ENCODE measurements around the gene CTDSP2.

- TF ChIP-seq POLR2A (IDR thresholded peaks at IDR 0.05; ENCODE audit: low read depth, low read length) = no peak
- TF ChIP-seq MYC (IDR thresholded peaks at IDR 0.05; ENCODE audit: low read depth, low read length) = no peak
- no peak for TF ChIP-seq CTCF (IDR thresholded peaks at IDR 0.05; ENCODE audit: extremely low read depth in 1 of 2, insufficient read depth in 1 of 2, low read depth in 1 of 2, low read length in 2 of 2)
- no peak for TF ChIP-seq EZH2 (IDR thresholded peaks at IDR 0.05; ENCODE audit: borderline replicate concordance, low read depth, low read length, severe bottlenecking)
- no peak for TF ChIP-seq POLR2AphosphoS5 (IDR thresholded peaks at IDR 0.05; ENCODE audit: insufficient read depth, low read depth, low read length)
These were observed 49.5 kb upstream of the CTDSP2 start for GRCh38 chr12:57896115-57896433.
